ENCODE data around the gene BTN2A1.

DNA sequence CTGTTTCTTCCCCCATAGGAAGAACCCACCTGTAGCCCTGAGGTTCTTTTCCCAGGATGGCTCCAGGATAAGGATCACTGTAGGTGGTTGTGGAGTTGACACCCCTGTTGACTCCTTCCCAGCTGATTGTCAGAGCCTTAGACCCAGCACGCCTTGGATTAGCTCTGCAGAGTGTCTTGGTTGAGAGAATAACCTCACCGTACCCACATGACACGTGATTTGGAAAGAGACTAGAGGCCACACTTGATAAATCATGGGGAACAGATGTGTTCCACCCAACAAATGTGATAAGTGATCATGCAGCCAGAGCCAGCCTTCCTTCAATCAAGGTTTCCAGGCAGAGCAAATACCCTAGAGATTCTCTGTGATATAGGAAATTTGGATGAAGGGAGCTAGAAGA lies 43.5 kb upstream of the BTN2A1 start:
- TF ChIP-seq, protein P1, sequence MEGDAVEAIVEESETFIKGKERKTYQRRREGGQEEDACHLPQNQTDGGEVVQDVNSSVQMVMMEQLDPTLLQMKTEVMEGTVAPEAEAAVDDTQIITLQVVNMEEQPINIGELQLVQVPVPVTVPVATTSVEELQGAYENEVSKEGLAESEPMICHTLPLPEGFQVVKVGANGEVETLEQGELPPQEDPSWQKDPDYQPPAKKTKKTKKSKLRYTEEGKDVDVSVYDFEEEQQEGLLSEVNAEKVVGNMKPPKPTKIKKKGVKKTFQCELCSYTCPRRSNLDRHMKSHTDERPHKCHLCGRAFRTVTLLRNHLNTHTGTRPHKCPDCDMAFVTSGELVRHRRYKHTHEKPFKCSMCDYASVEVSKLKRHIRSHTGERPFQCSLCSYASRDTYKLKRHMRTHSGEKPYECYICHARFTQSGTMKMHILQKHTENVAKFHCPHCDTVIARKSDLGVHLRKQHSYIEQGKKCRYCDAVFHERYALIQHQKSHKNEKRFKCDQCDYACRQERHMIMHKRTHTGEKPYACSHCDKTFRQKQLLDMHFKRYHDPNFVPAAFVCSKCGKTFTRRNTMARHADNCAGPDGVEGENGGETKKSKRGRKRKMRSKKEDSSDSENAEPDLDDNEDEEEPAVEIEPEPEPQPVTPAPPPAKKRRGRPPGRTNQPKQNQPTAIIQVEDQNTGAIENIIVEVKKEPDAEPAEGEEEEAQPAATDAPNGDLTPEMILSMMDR (IDR thresholded peaks at IDR 0.05) = no peak
- no peak for TF ChIP-seq POLR2A (IDR thresholded peaks at IDR 0.05)

Measured in tibial nerve (tissue), 3 donors.